Measurements from ENCODE around the gene SOX3.

SOX3 gene

DNA sequence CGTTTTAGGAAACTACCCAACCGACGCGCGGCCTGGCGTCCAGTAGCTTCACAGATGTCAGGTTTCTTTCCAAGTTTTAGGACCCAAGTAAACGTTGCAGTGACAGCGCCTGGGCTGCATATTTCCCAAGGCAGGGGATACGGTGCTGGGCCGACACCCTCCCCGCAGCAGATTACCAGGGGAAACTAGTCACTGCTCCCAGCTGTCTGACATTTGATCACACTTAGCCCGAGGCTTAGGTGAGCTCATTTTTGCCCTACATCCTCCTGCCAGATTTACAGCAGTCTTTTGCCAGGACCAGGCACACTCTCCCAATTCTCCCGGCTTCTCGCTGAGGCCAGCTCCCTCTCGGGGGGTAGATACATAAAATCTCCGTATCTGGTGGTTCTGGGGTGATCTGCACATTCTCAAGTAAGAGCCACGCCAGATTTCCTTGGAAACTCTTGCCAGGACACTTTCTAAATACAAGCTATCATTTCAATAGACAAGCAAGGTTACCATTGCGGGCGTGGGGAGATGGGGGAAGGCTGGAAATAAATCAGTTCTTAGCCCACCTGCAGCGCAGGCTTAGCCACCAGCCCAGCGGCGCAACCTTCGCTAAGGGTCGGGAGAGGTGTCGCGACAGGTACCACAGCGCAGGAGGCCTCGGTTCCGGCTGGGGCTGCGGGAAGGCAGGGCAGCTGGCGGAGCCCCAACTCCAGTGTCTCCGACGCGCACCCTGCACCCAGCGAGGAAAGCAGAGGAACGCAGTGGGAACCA is 2.5 kb upstream of the SOX3 start:
- no peak overlapping the region for H3K4me3 ChIP-seq (replicated peaks; ENCODE audit: low read depth, low read length)
- TF ChIP-seq, protein P1, sequence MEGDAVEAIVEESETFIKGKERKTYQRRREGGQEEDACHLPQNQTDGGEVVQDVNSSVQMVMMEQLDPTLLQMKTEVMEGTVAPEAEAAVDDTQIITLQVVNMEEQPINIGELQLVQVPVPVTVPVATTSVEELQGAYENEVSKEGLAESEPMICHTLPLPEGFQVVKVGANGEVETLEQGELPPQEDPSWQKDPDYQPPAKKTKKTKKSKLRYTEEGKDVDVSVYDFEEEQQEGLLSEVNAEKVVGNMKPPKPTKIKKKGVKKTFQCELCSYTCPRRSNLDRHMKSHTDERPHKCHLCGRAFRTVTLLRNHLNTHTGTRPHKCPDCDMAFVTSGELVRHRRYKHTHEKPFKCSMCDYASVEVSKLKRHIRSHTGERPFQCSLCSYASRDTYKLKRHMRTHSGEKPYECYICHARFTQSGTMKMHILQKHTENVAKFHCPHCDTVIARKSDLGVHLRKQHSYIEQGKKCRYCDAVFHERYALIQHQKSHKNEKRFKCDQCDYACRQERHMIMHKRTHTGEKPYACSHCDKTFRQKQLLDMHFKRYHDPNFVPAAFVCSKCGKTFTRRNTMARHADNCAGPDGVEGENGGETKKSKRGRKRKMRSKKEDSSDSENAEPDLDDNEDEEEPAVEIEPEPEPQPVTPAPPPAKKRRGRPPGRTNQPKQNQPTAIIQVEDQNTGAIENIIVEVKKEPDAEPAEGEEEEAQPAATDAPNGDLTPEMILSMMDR (IDR thresholded peaks at IDR 0.05; ENCODE audit: low read depth, low read length, missing control alignments), result no peak
- no peak for DNase-seq (ENCODE audit: extremely low read depth, low read depth)

- TF ChIP-seq, protein P1 (IDR thresholded peaks at IDR 0.05; ENCODE audit: low read depth, low read length, missing control alignments), result no peak
- DNase-seq (ENCODE audit: extremely low read depth, low read depth), result no peak
- H3K4me3 ChIP-seq (replicated peaks; ENCODE audit: low read depth, low read length), result no peak overlapping the region
Observed at GRCh38 chrX:140505421-140506337, 810 bp upstream of the SOX3 start.

DNA sequence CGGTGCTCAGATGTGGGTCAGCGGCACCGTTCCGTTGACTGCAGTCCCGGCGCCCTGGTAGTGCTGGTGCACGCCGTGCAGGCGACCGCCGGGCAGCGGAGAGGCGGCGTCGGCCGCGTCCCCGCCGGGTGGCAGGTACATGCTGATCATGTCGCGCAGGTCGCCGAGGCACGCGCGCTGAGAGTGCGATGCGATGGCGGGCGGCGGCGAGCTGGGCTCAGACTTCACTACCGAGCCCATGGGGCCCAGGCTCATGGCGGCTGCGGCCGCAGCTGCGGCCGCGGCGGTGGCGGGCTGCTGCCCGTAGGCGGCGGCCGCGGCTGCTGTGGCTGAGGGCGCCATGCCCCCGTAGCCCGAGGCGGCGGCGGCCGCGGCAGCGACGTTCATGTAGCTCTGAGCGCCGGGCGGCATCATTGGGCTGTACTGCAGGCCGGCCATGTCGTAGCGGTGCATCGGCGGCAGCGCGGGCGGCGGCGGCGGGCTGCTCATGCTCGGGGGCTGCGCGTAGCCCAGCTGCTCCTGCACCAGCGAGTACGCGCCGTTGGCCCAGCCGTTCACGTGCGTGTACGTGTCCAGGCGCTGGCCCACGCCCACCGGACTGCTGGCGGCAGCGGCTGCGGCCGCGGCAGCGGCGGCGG is 1.0 kb downstream of the SOX3 start:
- TF ChIP-seq, protein P1 (IDR thresholded peaks at IDR 0.05; ENCODE audit: low read depth, low read length, missing control alignments), result no peak
- no peak overlapping the region for H3K4me3 ChIP-seq (replicated peaks; ENCODE audit: low read depth, low read length)
- no peak for DNase-seq (ENCODE audit: extremely low read depth, low read depth)

DNA sequence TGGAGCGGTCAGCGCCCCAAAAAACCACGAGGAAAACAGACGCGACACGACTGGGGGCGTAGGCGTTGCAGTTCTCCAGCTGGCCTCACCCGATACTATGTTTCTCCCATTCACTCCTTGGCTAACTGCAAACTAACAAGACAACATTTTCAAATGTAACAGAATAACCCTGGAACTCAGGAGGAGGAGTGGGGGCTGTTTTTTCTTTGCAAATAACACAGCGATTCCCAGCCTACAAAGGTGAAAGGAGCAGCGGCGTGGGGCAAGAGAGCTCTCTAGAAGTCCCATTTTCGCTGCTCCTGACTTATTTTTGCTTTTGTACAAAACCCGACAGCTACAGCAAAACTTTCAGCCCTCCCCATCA is 1.6 kb downstream of the SOX3 start:
- TF ChIP-seq, protein P1 (IDR thresholded peaks at IDR 0.05; ENCODE audit: low read depth, low read length, missing control alignments), result no peak
- no peak for DNase-seq (ENCODE audit: extremely low read depth, low read depth)
- H3K4me3 ChIP-seq (replicated peaks; ENCODE audit: low read depth, low read length), result no peak overlapping the region

- TF ChIP-seq, protein P1 (IDR thresholded peaks at IDR 0.05; ENCODE audit: low read depth, low read length, missing control alignments), result no peak
- DNase-seq (ENCODE audit: extremely low read depth, low read depth), result no peak
- no peak overlapping the region for H3K4me3 ChIP-seq (replicated peaks; ENCODE audit: low read depth, low read length)
Observed at GRCh38 chrX:140502491-140503237, 2.2 kb downstream of the SOX3 start.

- H3K4me3 ChIP-seq (replicated peaks; ENCODE audit: low read depth, low read length), result no peak overlapping the region
- TF ChIP-seq, protein P1 (IDR thresholded peaks at IDR 0.05; ENCODE audit: low read depth, low read length, missing control alignments), result no peak
- no peak for DNase-seq (ENCODE audit: extremely low read depth, low read depth)
Observed at GRCh38 chrX:140501940-140502468, 2.9 kb downstream of the SOX3 start.
